ENCODE measurements around the gene CREB3. TPM values are rescaled to one million over a fixed set of nuclear protein-coding genes. Genes with fewer than 3 reads are reported as not detected.

The CREB3 gene
- total and polyA plus RNA-seq, 4 donors = 39.5 to 62.0 (median 48.7) TPM

DNA sequence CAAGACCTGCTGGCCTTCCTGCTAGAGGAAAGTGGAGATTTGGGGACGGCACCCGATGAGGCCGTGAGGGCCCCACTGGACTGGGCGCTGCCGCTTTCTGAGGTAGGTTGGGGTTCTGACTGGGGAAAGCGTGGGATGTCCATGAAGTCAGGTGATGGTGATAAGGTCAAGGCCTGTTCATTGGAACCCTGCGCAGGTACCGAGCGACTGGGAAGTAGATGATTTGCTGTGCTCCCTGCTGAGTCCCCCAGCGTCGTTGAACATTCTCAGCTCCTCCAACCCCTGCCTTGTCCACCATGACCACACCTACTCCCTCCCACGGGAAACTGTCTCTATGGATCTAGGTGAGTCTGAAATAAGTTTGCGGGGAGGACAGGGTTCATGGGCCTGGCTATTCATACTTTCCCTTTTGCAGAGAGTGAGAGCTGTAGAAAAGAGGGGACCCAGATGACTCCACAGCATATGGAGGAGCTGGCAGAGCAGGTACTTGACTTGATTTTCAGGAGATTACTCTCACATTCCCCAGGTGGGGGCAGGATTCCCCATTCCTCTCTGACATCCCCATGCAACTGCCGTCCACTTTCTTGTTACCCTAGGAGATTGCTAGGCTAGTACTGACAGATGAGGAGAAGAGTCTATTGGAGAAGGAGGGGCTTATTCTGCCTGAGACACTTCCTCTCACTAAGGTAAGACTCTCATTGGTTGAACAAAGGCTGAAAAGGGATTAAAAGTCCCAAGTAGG, 505 bp downstream of the CREB3 start:
- Histone ChIP-seq H3K4me3 (ENCODE audit: low read length in 2 of 2) (peak overlapping the region; percentile 65 to 68), H3K36me3 (ENCODE audit: control insufficient read depth in 1 of 2, insufficient read depth in 2 of 2, low read length in 1 of 2) (peaks cover 0 to 6% of the 10 kb centered on the region in 2 donors), H3K27me3 (ENCODE audit: control insufficient read depth in 1 of 2, insufficient read depth in 2 of 2, low read length in 1 of 2) (no peaks in the 10 kb centered on the region), H3K9me3 (ENCODE audit: control insufficient read depth, low read length) (no peaks in the 10 kb centered on the region), H3K27ac (ENCODE audit: low read depth in 1 of 2, low read length in 2 of 2) (peak overlapping the region; percentile 73 to 94), H3K4me1 (ENCODE audit: control insufficient read depth in 1 of 2, insufficient read depth in 2 of 2, low read length in 2 of 2) (no peaks in the 10 kb centered on the region)
- ATAC-seq (ENCODE audit: low FRiP score) (no peak), DNase-seq (peak in 1 of 2 donors; percentile 38)
- intact Hi-C loops (cut with DNase I) = loop anchor here in 1 of 2 donors (2.0 kb wide), 1 partner anchor 128 kb away; the partner anchor contains the start of gene TESK1
- 1 to 3% methylated on average over 14 of the region's 14 CpGs for WGBS, 2 donors

DNA sequence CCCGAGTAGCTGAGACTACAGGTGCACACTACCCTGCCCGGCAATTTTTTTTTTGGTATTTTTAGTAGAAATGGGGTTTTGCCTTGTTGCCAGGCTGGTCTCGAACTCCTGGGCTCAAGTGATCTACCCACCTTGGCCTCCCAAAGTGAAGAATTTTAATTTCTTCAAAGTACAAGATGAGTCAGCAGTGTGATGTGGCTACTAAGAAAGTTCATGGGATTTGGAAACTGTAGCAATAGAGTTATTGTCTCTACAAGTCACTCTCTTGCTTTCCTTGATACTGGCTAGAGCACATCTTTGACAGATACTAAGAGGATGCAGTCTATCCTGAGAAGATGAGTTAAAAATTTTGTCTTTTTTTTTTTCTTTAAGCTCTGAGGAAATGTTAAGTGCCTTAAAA, 1.6 kb downstream of the CREB3 start:
- WGBS, 2 donors = 84 to 88% methylated on average over 3 of the region's 3 CpGs
- no peak for DNase-seq
- no peaks in the 10 kb centered on the region for H3K9me3 ChIP-seq (ENCODE audit: control insufficient read depth, low read length)
- H3K4me3 ChIP-seq (ENCODE audit: low read length in 2 of 2) = no peak overlapping the region
- peaks cover 0 to 7% of the 10 kb centered on the region in 2 donors for H3K36me3 ChIP-seq (ENCODE audit: control insufficient read depth in 1 of 2, insufficient read depth in 2 of 2, low read length in 1 of 2)
- H3K4me1 ChIP-seq (ENCODE audit: control insufficient read depth in 1 of 2, insufficient read depth in 2 of 2, low read length in 2 of 2) = no peaks in the 10 kb centered on the region
- H3K27ac ChIP-seq (ENCODE audit: low read depth in 1 of 2, low read length in 2 of 2) = no peak overlapping the region
- intact Hi-C loops (cut with DNase I) = no loop called here
- no peak for ATAC-seq (ENCODE audit: low FRiP score)
- no peaks in the 10 kb centered on the region for H3K27me3 ChIP-seq (ENCODE audit: control insufficient read depth in 1 of 2, insufficient read depth in 2 of 2, low read length in 1 of 2)

DNA sequence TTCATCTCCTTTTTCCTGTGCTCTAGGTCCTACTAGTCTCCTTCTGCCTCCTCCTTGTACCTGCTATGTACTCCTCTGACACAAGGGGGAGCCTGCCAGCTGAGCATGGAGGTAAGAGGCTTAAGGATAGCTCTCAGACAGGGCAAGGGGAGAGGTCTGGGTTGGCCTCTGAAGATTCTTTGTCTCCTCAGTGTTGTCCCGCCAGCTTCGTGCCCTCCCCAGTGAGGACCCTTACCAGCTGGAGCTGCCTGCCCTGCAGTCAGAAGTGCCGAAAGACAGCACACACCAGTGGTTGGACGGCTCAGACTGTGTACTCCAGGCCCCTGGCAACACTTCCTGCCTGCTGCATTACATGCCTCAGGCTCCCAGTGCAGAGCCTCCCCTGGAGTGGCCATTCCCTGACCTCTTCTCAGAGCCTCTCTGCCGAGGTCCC, 3.8 kb downstream of the CREB3 start:
- DNase-seq (peak in 1 of 2 donors; percentile 71), ATAC-seq (ENCODE audit: low FRiP score) (no peak)
- H3K4me1 ChIP-seq (ENCODE audit: control insufficient read depth in 1 of 2, insufficient read depth in 2 of 2, low read length in 2 of 2) = no peaks in the 10 kb centered on the region
- 30 to 34% methylated on average over 5 of the region's 5 CpGs for WGBS, 2 donors
- intact Hi-C loops (cut with DNase I) = loop anchor here in 1 of 2 donors (5.0 kb wide), 1 partner anchor 56 kb away; the partner anchor contains the start of gene NPR2
- H3K9me3 ChIP-seq (ENCODE audit: control insufficient read depth, low read length) = no peaks in the 10 kb centered on the region
- H3K27ac ChIP-seq (ENCODE audit: low read depth in 1 of 2, low read length in 2 of 2) = no peak overlapping the region
- no peaks in the 10 kb centered on the region for H3K27me3 ChIP-seq (ENCODE audit: control insufficient read depth in 1 of 2, insufficient read depth in 2 of 2, low read length in 1 of 2)
- H3K36me3 ChIP-seq (ENCODE audit: control insufficient read depth in 1 of 2, insufficient read depth in 2 of 2, low read length in 1 of 2) = peaks cover 0 to 13% of the 10 kb centered on the region in 2 donors
- H3K4me3 ChIP-seq (ENCODE audit: low read length in 2 of 2) = no peak overlapping the region

DNA sequence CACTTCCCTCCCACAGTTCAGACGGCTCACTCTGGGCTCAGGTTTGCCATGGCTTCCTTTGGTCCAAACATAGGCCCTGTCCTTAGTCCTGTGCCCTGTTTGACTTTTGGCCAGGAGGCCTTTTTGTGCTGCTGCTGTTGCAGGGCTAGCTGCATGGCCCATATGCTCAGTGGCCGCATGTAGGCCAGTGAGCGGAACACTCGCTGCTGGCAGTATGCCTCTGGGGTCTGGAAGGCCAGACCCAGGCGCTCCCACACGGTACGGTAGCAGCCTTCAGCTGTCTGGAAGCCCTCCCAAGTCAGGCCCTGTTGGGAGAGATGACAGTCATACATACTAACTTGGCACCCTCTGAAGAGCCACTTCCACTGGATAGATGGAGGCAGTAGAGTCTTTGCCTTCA, 4.7 kb downstream of the CREB3 start:
- 60 to 62% methylated on average over 7 of the region's 7 CpGs for WGBS, 2 donors
- DNase-seq (no peak), ATAC-seq (ENCODE audit: low FRiP score) (no peak)
- H3K27me3 ChIP-seq (ENCODE audit: control insufficient read depth in 1 of 2, insufficient read depth in 2 of 2, low read length in 1 of 2) = no peaks in the 10 kb centered on the region
- H3K4me3 ChIP-seq (ENCODE audit: low read length in 2 of 2) = no peak overlapping the region
- peaks cover 0 to 13% of the 10 kb centered on the region in 2 donors for H3K36me3 ChIP-seq (ENCODE audit: control insufficient read depth in 1 of 2, insufficient read depth in 2 of 2, low read length in 1 of 2)
- no peaks in the 10 kb centered on the region for H3K4me1 ChIP-seq (ENCODE audit: control insufficient read depth in 1 of 2, insufficient read depth in 2 of 2, low read length in 2 of 2)
- intact Hi-C loops (cut with DNase I) = loop anchor here in 1 of 2 donors (5.0 kb wide), 1 partner anchor 55 kb away; the partner anchor contains the start of gene NPR2
- no peaks in the 10 kb centered on the region for H3K9me3 ChIP-seq (ENCODE audit: control insufficient read depth, low read length)
- H3K27ac ChIP-seq (ENCODE audit: low read depth in 1 of 2, low read length in 2 of 2) = no peak overlapping the region

- Histone ChIP-seq H3K36me3 (ENCODE audit: control insufficient read depth in 1 of 2, insufficient read depth in 2 of 2, low read length in 1 of 2) (peaks cover 0 to 13% of the 10 kb centered on the region in 2 donors), H3K4me3 (ENCODE audit: low read length in 2 of 2) (no peak overlapping the region), H3K27ac (ENCODE audit: low read depth in 1 of 2, low read length in 2 of 2) (no peak overlapping the region), H3K4me1 (ENCODE audit: control insufficient read depth in 1 of 2, insufficient read depth in 2 of 2, low read length in 2 of 2) (no peaks in the 10 kb centered on the region), H3K27me3 (ENCODE audit: control insufficient read depth in 1 of 2, insufficient read depth in 2 of 2, low read length in 1 of 2) (no peaks in the 10 kb centered on the region), H3K9me3 (ENCODE audit: control insufficient read depth, low read length) (no peaks in the 10 kb centered on the region)
- ATAC-seq (ENCODE audit: low FRiP score) (no peak), DNase-seq (no peak)
- 66 to 75% methylated on average over 4 of the region's 4 CpGs for WGBS, 2 donors
- intact Hi-C loops (cut with DNase I) = loop anchor here in 1 of 2 donors (5.0 kb wide), 1 partner anchor 54 kb away; the partner anchor contains the start of gene NPR2
These were observed 5.7 kb downstream of the CREB3 start for GRCh38 chr9:35738186-35738585.

- 79 to 82% methylated on average over 7 of the region's 7 CpGs for whole genome bisulfite sequencing, 2 donors
- H3K36me3 ChIP-seq (ENCODE audit: control insufficient read depth in 1 of 2, insufficient read depth in 2 of 2, low read length in 1 of 2) = peaks cover 0 to 15% of the 10 kb centered on the region in 2 donors
These were observed 6.5 kb downstream of the CREB3 start for GRCh38 chr9:35738924-35739323.

DNA sequence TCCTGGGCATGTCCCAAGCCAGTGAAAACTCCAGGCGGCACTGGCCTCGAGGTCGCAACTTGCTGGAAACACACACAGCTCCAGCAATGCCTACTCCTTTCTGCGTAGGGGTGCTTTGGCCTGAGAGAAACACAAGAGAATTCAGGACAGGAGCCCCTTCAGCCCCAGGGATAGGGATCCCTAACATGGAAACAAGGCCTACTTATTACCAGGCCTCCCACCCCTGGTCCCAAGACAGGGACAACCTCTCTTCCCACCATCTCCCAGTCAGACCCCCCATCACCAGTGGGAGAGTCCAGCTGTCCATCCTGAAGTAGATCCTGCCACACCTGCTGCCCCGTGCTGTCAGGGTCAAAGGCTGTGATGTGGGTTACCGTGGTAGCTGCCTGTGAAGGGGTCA, 7.8 kb downstream of the CREB3 start:
- Histone ChIP-seq H3K27me3 (ENCODE audit: control insufficient read depth in 1 of 2, insufficient read depth in 2 of 2, low read length in 1 of 2) (no peaks in the 10 kb centered on the region), H3K36me3 (ENCODE audit: control insufficient read depth in 1 of 2, insufficient read depth in 2 of 2, low read length in 1 of 2) (peaks cover 0 to 18% of the 10 kb centered on the region in 2 donors), H3K4me1 (ENCODE audit: control insufficient read depth in 1 of 2, insufficient read depth in 2 of 2, low read length in 2 of 2) (no peaks in the 10 kb centered on the region), H3K27ac (ENCODE audit: low read depth in 1 of 2, low read length in 2 of 2) (no peak overlapping the region), H3K9me3 (ENCODE audit: control insufficient read depth, low read length) (no peaks in the 10 kb centered on the region), H3K4me3 (ENCODE audit: low read length in 2 of 2) (no peak overlapping the region)
- intact Hi-C loops (cut with DNase I) = no loop called here
- 83 to 85% methylated on average over 6 of the region's 6 CpGs for WGBS, 2 donors
- ATAC-seq (ENCODE audit: low FRiP score) (no peak), DNase-seq (no peak)

More at GRCh38 chr9:35738924-35739323, 6.5 kb downstream of the CREB3 start:
- DNase-seq (no peak), ATAC-seq (ENCODE audit: low FRiP score) (no peak)
- H3K9me3 ChIP-seq (ENCODE audit: control insufficient read depth, low read length) = no peaks in the 10 kb centered on the region
- H3K27me3 ChIP-seq (ENCODE audit: control insufficient read depth in 1 of 2, insufficient read depth in 2 of 2, low read length in 1 of 2) = no peaks in the 10 kb centered on the region
- H3K27ac ChIP-seq (ENCODE audit: low read depth in 1 of 2, low read length in 2 of 2) = no peak overlapping the region
- no peak overlapping the region for H3K4me3 ChIP-seq (ENCODE audit: low read length in 2 of 2)
- intact Hi-C loops (cut with DNase I) = loop anchor here in 1 of 2 donors (5.0 kb wide), 1 partner anchor 53 kb away; the partner anchor contains the start of gene NPR2
- no peaks in the 10 kb centered on the region for H3K4me1 ChIP-seq (ENCODE audit: control insufficient read depth in 1 of 2, insufficient read depth in 2 of 2, low read length in 2 of 2)

- H3K9me3 ChIP-seq (ENCODE audit: control insufficient read depth, low read length) = no peaks in the 10 kb centered on the region
- intact Hi-C loops (cut with DNase I) = no loop called here
- no peaks in the 10 kb centered on the region for H3K27me3 ChIP-seq (ENCODE audit: control insufficient read depth in 1 of 2, insufficient read depth in 2 of 2, low read length in 1 of 2)
- ATAC-seq (ENCODE audit: low FRiP score) (no peak), DNase-seq (no peak)
- H3K4me1 ChIP-seq (ENCODE audit: control insufficient read depth in 1 of 2, insufficient read depth in 2 of 2, low read length in 2 of 2) = no peaks in the 10 kb centered on the region
- H3K36me3 ChIP-seq (ENCODE audit: control insufficient read depth in 1 of 2, insufficient read depth in 2 of 2, low read length in 1 of 2) = peaks cover 0 to 14% of the 10 kb centered on the region in 2 donors
- no peak overlapping the region for H3K27ac ChIP-seq (ENCODE audit: low read depth in 1 of 2, low read length in 2 of 2)
- H3K4me3 ChIP-seq (ENCODE audit: low read length in 2 of 2) = no peak overlapping the region
- WGBS, 2 donors = 86 to 89% methylated on average over 7 of the region's 7 CpGs
These were observed 9.3 kb downstream of the CREB3 start for GRCh38 chr9:35741740-35742139.

GRCh38 chr9:35743452-35743851, 11.0 kb downstream of the CREB3 start:
- no peak for ATAC-seq (ENCODE audit: low FRiP score)
- no peaks in the 10 kb centered on the region for H3K4me1 ChIP-seq (ENCODE audit: control insufficient read depth in 1 of 2, insufficient read depth in 2 of 2, low read length in 2 of 2)
- no peaks in the 10 kb centered on the region for H3K27me3 ChIP-seq (ENCODE audit: control insufficient read depth in 1 of 2, insufficient read depth in 2 of 2, low read length in 1 of 2)
- H3K36me3 ChIP-seq (ENCODE audit: control insufficient read depth in 1 of 2, insufficient read depth in 2 of 2, low read length in 1 of 2) = peaks cover 0 to 12% of the 10 kb centered on the region in 2 donors
- H3K4me3 ChIP-seq (ENCODE audit: low read length in 2 of 2) = no peak overlapping the region
- H3K9me3 ChIP-seq (ENCODE audit: control insufficient read depth, low read length) = no peaks in the 10 kb centered on the region
- DNase-seq = no peak
- intact Hi-C loops (cut with DNase I) = no loop called here
- 66 to 67% methylated on average over 2 of the region's 2 CpGs for WGBS, 2 donors
- no peak overlapping the region for H3K27ac ChIP-seq (ENCODE audit: low read depth in 1 of 2, low read length in 2 of 2)

All from aorta (tissue), 5 donors.